GM21367 (cell line): ENCODE measurements around the gene ASTN2.

Source experiments
- ATAC-seq: cut with Tn5 transposase; IDR thresholded peaks from one replicate; pipeline ENCODE4 v1.9.1; 2021; ENCODE audit not compliant: unreplicated experiment

Gene ASTN2

DNA sequence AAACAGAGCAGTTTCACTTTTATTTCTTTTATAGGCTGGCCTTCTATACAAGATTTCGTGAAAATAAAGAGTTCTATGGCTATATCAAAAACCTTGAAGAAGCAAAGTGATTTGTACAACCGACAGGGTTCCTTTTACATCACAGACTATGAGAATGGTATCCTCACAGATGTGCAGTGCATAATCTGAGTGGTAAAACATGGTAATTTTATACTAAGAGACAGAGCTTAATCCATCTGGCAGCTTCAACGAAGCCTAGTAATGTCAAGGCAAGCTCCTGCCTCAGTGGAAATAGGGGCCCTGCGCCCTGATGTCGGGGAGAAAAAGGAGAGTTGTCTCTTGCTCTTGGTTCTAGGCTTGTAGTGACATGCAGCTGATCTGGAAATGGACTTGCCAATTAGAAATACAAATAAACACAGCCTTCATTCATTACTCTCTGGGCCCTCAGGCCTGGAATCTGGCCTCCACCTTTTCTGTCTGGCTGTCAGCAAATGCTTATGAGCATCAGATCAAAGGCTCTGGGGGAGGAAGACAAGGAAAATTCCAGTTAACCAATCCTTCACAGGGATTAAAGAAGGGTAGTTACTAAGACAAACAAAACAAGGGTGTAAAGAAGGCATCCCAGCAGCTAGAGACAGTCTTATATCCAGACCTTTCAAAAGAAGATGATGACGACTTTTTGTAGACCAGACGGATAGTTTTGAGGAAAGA, 761.4 kb downstream of the ASTN2 start:
- ATAC-seq: no peak

DNA sequence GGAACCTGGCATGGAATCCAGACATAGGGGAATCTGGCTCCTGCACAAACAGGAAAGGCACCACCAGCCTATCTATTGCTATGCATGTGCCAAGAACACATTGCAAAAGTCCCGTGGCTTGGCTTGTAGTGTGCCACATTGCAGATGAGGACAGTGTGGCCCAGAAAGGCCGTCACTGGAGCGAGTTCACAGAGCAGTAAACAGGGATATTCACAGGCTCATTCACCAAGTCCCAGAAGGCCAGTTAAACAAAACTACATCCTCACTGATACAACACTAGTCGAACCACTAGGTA, 767.4 kb downstream of the ASTN2 start:
- ATAC-seq: no peak

DNA sequence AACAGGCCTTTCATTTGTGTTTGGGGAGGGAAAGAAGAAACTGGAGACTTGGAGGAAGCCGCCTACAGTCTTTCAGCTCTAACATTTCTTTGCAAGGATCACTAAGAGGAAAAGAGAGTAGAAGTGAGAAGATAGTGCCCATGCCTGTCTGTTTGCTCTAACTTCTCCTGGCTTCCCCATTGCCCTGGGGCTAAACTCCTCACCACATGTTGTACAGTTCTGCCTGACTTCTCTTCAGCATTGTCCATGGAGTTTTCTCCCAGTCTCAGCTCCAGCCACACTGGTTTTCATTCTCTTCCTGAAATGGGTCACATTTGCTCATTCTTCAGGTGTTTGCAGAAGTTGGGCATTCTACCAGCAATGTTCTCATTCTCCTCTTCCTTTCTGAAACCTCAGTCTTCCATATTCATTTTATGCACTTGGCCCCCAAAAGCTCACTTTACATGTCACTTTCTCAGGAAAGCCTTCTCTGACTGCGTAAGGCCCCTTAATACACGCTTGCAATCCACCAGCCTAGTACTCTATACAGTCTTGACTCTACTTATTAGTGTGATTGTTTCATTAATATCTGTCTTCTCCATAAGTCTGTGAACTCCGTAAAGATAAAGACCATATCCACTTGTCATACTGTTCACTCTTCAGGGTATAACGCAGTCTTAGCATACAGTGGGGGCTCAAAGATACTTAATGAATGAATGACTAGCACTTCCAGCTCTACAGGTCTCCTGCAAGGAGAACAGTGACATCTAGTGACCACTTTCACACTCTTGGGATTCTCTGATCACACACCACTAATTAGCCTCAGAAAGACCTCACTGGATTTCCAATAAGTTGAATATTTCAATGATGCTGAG, 768.0 kb downstream of the ASTN2 start:
- peak; percentile 47 for ATAC-seq

DNA sequence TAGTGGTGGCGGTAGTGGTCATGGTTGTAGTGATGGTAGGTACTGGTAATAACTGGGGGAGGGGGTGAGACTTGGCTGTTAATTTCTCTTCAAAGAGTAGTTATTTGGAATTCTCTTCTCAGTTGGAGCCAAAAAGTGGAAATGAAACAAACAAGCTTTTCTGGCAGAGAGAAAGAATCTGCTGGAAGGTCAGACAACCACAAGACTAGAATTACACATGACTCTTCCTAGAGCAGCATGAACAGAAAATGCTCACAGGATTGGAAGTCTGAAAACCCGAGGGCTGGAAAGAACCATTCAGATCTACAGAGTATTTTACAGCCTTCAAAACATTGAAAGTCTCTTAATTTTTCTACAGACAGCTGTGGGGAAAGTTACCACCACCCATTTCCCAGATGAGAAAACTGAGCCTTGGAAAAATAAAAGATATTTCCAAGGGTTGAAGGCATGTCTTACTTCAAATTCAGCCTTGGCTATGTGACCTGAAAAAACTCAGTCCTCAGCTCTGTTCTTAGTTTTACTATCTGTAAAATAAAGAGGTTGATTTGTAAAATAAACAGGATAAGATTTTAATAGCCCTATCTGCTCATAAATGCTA, 770.7 kb downstream of the ASTN2 start:
- ATAC-seq: no peak

DNA sequence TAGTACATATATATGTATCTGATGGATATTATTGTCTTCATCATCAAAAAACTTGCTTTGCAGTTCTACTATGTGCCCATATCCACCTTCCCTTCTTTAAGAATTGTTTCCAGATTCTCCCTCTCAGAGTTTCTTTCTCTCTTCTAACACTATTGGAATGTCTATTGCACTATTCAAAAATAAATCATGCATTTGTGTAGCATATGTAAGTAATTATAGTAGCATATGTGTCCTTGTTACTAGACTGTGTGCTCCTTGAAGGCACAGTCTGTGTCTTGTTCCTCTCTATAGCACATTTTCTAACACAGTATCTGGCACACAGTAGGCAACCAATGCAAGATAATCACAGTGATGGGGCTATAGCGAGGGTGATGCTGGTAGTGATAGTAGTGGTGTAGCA, 771.2 kb downstream of the ASTN2 start:
- ATAC-seq: no peak

DNA sequence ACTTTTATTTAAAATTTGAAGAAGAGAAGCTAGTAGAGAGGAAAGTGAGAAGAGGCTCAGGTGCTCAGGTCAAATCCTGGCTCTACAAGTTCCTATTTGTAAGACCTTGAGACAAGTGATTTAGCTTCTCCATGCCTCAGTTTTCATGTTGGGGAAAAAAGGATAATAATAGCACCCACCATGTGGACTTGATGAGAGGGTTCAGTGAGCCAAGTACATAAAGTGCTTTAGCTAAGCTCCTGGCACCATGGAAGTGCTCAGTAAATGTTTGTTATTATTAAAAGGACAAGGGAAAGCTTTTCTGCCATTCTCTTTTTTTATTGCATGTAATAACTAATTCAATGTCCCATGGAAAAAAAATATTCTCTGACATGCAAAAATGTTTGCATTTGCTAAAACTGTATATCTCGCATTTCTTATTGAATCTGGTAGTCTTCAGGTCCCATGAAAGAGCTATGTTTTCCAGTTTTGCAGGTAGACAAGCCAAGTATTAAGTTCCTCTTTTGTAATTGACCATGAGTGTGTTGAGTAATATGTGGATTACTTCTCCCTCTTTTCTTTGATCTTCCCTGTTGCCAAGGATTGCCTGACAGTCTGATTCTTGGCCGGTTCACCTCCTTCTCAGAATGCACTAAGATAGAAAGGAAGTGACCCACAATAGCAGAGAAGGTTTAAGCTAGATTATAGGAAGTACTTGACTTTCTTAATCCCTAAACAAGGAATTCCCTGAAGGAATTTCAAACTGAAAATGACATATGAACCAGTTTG, 773.4 kb downstream of the ASTN2 start:
- ATAC-seq: no peak

DNA sequence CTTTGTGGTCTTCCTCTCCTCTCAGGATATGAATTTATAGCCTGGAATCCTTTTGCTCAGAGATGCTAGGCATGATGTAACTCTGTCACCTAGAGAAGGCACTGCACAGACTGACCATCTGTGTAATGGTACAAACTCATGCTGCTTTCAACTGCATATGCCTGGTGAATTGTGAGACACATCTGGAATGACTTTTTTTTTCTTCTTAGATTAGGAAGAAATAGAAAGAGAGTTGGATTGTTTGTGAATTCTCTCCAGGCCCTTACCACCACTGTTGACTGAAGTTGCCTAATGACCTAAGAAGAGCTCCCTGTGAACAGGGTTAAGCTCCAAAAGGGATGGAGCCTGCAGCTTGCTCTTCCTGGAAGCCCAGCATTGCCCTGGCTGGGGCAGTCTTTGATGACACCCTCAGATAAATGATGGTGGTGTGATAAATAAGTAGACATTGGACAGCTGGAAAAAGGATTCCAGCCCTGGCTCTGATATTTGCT, 775.6 kb downstream of the ASTN2 start:
- ATAC-seq: no peak

DNA sequence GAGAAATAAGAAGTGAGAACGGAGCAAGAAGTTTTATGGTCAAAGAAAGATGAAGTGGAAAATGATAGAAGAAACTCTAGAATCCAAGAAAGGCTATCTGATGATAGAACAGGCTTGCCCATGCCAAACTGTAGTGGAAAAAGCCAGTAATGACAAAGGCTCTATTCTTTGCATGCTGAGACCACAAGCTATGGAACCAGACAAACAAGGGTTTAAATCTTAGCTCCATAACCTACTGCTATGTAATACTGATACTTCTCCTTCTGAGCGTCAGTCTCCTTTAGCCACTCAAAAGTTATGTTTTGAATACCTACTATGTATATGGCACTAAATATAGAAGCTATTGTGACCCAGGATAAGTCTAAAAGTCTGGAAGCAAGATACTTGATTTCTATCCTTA, 778.9 kb downstream of the ASTN2 start:
- no peak for ATAC-seq

DNA sequence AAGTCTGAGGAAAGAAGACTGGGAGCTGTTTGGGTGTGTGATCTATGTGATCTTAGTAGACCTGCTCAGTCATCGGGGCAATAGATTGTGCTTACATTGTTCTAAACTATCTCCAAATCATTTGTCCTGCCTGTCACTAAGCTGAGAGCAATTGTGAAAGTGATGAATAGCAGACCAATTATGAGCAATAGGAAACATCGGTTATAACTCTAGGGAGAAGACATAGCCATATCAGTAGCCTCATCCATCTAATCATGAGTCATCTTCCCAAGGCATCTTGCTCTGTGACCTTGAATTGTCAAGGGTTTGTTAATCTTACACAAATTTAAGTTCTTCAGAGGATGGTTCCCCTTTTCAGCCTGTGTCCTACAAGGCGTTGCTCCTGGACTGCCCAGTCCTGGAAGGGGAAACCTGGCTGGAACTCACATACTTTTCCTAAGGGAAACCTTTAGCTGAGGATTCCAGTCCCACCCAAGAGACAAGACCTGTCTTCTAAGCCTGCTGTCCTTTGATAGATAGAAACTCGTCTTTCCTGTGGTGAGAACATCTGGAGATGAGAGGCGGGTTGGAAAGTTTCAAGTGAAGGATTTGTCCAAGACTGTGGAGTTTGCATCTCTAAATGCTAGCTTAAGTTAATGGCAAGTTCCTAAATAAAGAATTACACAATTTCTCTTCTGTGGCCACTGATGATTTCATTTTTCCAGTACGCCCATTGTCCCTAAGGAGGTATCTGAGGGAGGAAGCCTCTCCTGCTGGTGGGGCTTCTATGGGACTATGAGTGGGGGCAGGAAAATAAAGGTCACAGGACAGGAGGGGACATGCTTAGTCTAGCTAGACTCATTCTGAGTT, 781.6 kb downstream of the ASTN2 start:
- no peak for ATAC-seq

DNA sequence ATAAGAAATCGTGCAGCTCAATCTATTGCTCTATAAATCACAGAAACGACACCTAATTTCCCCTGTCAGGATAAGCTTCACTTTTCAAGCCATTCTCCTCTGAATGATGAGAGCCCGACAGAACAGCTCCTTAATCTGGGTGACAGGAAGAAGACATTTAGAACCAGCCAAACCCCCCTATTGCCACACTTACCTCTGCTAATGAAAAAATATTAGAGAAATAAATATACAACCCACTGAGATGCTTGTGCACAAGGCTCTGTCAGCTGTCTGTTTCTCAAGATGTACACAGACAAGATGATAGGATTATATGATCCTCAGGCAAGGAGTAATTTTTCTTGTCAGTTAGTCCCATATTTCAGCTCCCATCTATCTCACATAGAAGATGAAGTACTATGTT, 785.2 kb downstream of the ASTN2 start:
- no peak for ATAC-seq

DNA sequence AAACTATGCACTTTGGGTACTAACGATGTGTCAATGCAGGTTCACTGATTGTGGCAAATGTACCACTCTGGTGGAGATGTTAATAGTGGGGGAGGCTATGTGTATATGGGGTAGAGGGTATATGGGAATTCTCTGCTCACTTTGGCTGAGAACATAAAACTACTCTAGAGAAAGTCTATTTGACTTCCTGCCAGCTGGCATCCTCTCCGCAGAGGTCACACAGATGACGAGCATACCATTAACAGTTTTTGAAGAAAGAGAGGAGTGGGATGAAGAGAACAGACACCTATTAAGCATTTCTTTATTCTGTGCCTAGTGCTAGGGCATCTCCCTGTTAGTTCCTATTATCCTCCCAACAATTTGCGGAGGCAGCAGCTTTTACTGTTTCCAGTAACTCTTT, 786.1 kb downstream of the ASTN2 start:
- ATAC-seq: no peak

DNA sequence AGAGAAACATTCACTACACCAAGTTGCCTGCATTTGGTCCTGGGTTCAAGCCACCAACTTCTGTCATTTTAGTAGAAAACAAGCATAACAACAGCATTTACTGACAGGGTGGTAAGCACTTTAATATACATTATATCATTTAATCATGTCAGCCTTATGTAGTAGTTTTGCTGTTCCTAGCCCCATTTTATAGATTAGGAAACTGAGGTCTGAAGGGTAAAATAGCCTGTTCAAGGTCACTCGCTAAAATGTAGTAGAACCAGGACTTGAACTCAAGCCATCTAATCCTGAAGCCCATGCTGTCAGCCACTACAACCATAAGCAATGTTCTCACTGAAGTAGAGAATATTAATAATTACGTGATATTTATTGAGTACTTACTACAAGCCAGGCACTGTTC, 787.4 kb downstream of the ASTN2 start:
- ATAC-seq: no peak

DNA sequence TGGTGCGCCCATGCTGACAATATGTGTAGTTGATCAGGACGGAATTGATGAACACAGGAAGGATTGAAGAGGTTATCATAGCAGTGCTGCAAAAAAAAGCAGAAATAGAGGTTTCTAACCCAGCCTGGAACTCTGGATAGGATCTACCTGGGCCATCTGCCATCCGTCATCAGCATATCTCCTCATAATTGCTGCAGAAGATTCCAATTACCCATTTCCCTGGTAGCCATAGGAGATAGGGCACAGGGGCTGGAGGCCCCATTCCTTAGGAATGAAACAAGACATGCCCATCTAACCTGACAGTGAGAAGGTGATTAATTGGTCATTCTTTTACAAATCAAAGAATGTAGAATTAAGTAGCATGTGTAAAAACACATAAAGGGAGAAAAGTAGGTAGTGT, 788.1 kb downstream of the ASTN2 start:
- no peak for ATAC-seq

DNA sequence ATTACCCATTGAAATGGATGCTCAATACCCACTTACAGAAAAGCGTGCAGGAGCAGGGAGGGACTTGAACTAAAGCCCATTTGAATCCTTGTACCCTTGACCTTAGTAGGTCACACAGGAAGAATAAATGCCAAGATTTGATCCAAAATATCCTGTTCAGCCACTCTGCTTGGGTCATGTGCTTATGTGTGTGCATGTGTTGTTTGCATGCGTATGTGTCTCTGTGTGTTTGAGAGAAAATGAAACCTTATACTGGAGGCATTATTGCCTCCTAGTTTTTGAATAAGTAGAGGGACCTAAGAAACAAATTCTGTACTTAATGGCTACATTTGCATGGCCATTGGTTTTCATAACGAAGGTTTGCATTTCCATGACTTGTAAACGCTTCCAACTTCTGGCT, 791.1 kb downstream of the ASTN2 start:
- no peak for ATAC-seq

DNA sequence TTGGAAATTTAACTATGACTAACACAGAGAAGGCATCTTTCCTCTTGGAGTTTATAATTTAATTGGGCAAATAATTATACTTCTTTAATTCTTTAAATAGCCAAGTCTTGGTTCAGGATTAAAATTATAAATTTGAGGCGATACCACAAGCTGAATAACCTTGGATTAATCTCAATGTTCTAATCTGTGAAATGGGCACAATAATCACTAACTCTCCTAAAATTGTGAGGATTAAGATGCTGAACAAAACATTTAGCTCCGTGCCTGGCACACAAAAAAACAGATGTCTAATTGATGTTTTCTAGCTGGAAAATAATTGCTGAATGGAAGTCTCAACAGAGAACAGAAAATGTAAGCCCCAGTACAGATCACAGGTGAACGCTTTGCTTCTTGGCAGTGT, 797.5 kb downstream of the ASTN2 start:
- no peak for ATAC-seq

DNA sequence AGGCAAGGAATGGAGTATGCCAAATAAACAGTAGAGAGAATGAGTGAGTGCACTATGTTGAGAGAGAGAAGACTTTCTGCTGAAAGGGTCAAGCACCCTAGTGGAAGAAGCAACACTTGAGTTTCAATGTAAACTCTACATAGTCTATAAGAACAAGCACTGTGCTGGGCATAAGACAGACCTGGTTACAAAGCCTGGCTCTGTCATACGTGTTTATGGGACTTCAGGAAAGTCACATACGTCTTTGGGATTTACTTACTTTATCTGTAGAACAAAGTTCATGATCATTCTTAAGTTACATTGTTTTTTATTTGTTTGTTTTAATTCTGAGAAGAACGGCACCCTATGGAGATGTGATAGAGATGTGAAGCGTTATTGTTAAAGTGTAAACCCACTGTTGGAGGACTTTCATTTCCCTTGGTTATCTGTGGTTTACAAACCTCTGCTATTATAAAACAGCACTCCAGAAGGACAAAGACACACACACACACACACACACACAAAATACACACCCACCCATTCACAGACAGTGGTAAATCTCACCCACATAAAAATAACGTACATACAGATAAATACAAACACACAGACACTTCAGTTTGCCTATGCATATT, 798.4 kb downstream of the ASTN2 start:
- ATAC-seq: no peak

DNA sequence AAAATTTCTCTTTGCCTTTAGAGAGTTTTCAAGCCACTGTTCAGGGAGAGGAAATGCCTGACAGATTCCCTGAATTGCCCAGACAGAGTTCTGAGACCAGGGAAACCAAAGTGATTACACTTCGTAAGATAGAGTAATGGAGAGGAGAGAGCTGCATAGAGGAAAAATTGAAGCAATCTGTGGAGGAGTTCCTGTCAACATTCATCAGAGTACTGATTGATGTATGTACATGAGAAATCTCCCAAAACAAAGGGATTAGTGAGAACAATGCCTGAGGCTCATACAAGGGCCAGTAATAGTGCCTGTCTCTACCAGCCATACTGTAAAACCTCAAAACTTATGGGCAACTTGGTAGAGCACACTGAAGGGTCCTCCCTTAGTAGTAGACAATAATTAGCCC, 806.8 kb downstream of the ASTN2 start:
- ATAC-seq: no peak

DNA sequence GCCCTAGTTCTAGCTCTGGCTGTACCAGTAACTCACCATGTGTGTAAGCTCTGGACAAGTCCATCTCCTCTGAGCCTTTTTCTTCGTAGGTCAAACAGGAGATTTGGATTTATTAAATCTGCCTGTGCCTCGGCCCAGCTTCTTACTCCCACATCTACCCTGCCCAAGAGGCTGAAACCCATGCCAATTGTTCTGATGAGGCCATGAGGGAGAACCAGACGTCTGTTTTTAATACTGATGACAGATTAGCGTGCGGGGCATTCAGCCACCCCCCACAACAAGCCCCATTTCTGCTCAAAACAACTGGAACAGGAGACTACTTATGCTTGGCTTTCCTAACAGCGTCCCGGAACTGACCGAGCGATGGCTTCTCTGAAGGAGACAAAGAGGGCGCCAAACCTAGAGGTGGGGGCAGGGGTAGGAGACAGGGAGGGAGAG, 808.9 kb downstream of the ASTN2 start:
- ATAC-seq: no peak

DNA sequence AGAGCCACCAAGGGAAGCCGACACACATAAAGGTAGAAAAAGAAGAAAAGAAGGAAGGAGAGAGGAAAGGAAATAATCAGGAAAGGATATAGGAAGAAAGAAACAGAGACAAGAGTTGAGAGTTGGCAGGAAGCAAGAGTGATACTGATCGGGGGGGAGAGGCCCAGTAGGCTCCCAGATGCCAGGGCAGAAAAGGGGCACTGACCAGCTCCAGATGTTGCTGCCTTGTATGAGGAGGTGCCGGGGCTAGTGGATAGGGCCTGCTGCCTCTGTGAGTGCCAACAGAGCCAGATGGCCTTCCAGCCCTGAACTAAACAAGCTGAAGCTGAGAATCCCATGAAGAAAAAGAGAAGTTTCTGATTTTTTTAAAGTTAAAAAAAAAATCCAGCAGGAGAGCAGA, 809.8 kb downstream of the ASTN2 start:
- no peak for ATAC-seq

DNA sequence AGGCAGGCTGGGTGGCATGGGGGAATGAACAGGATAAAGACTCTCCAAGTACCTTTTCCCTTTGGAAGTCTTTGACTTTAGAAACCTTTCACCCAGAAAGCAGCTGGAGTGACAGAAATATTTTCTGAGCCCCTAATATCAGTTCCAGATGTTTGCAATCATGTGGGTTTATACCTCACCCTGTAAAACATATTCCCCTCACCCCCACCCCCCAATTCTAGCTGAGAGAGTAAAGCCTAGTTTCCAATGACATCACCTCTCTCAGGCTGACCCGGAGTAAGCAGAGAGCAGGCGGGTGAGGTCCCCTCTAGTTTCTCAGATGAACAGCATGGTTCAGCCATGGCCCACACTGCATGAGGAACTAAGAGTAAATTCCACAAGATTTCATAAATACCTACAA, 810.6 kb downstream of the ASTN2 start:
- no peak for ATAC-seq
